ENCODE data around the gene PROC.

PROC gene

DNA sequence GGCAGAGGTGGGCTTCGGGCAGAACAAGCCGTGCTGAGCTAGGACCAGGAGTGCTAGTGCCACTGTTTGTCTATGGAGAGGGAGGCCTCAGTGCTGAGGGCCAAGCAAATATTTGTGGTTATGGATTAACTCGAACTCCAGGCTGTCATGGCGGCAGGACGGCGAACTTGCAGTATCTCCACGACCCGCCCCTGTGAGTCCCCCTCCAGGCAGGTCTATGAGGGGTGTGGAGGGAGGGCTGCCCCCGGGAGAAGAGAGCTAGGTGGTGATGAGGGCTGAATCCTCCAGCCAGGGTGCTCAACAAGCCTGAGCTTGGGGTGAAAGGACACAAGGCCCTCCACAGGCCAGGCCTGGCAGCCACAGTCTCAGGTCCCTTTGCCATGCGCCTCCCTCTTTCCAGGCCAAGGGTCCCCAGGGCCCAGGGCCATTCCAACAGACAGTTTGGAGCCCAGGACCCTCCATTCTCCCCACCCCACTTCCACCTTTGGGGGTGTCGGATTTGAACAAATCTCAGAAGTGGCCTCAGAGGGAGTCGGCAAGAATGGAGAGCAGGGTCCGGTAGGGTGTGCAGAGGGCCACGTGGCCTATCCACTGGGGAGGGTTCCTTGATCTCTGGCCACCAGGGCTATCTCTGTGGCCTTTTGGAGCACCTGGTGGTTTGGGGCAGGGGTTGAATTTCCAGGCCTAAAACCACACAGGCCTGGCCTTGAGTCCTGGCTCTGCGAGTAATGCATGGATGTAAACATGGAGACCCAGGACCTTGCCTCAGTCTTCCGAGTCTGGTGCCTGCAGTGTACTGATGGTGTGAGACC lies at the start of gene PROC:
PROC (plus strand) TSS at position 128 of the 812 bp plus-strand sequence. CDS start 1,516 bp downstream, outside the sequence.
- DNase-seq, result no peak

GRCh38 chr2:127370010-127370409 lies 48.2 kb upstream of the PROC start:
- no peak for DNase-seq

GRCh38 chr2:127371037-127371436 lies 47.2 kb upstream of the PROC start:
- no peak for DNase-seq

GRCh38 chr2:127373362-127374083 lies 44.7 kb upstream of the PROC start:
- DNase-seq, result no peak

- no peak for DNase-seq
These were observed 42.0 kb upstream of the PROC start for GRCh38 chr2:127376257-127376656.

DNA sequence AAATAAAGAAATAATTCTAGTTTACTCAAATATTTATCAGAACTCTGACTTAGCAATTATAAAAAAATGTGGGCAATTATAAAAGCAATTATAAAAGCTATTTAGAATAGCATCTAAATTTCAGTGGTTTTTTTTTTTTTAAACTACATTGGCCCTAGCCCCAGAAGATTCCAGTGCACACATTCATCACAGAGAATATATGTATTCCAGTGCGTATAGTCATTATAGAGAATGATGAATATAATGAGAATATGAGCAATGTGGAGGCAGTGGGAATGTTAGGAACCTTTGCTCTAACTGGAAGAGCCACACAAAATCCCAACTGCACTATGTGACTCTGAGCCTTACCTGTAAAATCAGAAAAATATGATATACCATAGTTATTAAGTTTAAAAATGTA lies 41.0 kb upstream of the PROC start:
- no peak for DNase-seq

DNA sequence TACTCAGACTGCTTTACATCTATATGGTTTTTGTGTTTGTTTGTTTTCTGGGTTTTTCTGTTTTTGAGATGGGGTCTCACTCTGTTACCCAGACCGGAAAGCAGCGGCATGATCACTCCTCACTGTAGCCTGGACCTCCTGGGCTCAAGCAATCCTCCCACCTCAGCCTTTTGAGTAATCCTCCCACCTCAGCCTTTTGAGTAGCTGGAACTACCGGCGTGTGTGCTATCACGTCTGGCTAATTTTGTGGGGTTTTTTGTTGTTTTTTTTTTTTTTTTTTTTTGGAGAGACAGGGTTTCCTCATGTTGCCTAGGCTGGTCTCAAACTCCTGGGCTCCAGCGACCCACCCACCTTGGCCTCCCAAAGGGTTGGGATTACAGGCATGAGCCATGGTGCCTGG lies 39.5 kb upstream of the PROC start:
- no peak for DNase-seq

GRCh38 chr2:127379712-127380355 lies 38.4 kb upstream of the PROC start:
- no peak for DNase-seq

GRCh38 chr2:127381762-127382161 lies 36.5 kb upstream of the PROC start:
- no peak for DNase-seq

DNA sequence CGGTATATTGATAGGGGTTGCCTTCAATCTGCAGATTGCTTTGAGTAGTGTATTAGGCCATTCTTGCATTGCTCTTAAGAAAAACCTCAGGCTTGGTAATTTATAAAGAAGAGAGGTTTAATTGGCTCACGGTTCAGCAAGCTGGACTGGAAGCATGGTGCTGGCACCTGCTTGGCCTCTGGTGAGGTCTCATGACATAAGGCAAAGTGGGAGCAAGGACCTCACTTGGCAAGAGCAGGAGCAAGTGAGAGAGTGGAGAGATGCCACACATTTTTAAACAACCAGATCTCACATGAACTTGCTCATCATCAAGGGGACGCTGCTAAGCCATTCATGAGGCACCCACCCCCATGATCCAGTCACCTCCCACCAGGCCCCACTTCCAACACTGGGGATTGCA lies 35.4 kb upstream of the PROC start:
- no peak for DNase-seq

GRCh38 chr2:127384529-127384928 lies 33.7 kb upstream of the PROC start:
- no peak for DNase-seq

DNA sequence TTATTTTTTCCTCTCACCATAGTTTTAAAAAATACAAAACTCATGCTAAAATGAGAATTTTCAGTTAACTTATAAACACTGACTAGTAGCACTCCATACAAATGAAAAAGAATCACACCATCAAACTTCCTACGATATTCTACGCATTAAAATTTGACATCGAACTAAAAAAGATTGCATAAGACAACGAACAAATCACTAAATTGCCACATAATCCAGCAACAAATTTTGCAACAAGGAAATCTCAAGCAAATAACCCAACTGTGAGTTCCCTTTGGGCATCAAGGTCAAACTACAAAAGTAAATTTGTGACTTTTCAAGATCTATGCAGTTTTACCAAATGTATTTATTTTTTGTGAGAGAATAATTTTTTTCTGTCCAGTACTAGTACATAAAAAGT lies 32.0 kb upstream of the PROC start:
- DNase-seq, result no peak

DNA sequence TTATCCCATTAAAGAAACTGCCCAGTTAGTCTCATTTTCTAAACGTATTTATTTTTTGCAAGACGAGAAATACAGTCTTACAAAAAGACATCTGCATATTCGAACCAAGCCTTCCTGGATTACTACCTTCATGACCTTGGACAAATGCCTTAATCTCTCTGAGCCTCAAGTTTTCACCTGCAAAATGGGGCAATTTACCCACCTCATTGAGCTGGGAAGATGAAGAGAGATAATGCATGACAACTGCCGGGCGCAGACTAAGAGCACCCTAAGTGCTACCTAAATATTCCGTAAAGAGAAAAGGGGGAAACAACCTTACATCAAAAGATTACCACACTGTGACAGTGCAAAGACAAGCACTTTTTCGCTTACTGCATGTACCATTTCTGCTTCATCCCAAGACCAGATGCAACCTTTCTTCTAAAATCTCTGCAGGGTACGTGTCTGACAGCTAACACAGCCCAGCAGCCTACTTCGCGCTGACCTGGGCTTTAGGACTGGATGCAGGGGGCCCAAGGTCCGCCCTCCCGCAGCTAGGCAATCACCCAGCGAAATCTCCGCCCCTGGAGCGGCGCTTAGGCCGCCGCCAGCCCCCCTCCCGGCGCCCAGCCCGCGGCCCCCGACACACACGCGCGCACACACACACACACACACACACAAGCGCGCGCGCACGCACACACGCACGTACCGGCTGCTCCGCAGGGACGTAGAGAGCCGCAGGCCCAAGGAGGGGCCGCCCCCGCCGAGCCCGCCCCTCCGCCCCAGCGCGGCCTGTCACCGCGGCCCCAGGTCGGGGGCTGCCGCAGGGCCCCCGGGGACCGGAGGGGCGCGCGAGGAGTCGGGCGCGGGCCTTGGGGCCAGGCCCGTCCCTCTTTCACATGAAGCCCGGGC lies 31.2 kb upstream of the PROC start:
- DNase-seq, result peak; percentile 65 to 74

GRCh38 chr2:127387655-127388422 lies 30.4 kb upstream of the PROC start, which contains the start of gene MAP3K2:
MAP3K2 (minus strand) TSS chr2:127387975; CDS start chr2:127343129, 44,846 bp downstream.
- DNase-seq, result peak; percentile 84 to 85

DNA sequence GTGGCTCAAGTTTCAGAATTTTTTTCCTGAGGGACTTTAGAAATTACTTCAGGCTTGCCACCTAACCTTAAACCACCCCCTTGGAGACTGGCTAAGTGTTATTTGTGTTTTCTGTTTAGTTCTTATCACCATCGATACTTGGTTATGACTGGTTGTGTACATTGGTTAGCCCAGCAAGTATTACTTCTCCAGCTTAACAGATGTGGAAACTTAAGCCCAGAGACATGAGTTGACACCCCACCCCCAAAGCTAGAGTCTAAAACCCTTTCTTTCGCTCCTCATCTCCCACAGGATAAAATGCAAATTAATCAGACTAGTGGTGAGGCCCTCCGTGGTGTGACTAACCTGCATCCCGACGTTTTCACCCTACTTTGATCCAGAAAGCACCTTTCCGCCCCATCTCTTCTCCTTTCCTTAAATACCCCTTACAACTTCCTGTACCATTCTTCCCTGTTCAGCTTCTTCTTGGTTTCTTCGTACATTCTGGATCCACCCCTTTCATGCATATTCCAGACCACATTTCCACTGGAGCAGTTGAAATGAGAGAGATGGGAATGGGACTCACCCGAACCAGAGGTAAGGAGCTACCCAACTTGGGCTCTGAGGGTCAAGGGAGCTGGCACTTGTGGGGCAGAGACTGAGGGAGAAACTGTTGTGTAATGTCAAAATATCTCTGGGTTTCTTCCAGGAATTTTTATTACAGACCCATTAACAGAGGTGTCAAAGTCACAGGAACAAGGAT lies 29.6 kb upstream of the PROC start:
- no peak for DNase-seq

GRCh38 chr2:127389778-127390435 lies 28.3 kb upstream of the PROC start:
- DNase-seq, result no peak

DNA sequence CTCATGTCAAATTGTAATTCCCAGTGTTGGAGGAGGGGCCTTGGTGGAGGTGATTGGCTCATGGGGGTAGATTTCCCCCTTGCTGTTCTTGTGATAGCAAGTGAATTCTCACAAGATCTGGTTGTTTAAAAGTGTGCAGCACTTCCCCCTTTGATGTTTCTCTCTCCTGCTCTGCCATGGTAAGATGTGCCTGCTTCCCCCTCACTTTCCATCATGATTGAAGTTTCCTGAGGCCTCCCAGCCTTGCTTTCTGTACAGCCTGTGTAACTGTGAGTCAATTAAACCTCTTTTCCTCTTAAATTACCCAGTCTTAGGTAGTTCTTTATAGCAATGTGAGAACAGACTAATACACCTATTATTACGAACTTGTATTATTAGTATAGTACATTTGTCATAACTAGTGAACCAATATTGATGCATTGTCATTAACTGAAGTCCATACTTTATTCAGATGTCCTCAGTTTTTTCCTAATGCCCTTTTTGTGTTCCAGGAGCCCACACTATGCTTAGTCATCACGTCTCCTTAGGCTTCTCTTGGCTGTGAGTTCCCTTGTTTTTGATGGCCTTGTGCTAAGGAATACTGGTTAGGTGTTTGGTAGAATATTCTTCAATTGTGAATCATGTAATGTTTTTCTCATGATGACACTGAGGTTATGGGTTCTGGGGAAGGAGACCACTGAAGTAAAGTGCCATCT lies 25.9 kb upstream of the PROC start:
- no peak for DNase-seq

DNA sequence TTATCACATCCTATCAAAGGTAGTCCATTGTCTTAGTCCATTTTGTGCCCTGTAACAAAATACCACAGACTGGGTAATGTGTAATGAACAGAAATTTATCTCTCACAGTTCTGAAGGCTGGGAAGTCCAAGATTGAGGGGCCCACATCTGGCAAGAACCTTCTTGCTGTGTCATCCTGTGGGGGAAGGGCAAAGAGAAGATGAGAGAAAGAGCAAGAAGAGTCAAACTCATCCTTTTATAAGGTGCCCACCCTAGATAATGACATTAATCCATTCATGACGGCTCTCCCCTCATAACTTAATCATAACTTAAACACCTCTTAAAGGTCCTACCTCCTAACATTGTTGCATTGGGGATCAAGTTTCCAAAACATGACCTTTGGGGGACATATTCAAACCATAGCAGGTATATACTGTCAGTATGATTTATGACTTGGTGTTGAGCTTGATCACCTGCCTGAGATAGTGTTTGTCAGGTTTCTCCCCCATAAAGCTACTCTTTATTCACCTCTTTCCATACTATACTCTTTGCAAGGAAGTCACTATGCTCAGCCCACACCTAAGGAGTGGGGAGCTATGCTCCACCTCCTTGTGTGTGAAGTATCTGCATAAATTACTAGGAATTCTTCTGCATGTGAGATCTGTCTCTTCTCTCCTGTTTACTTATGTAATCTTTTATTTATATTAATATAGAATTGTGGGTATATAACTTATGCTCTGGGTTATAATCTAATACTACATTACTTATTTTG lies 25.2 kb upstream of the PROC start:
- DNase-seq, result no peak

GRCh38 chr2:127394492-127394891 lies 23.7 kb upstream of the PROC start:
- no peak for DNase-seq

All from hippocampal formation (tissue), 2 donors.